HCT116 (cell line): ENCODE measurements around the gene ZIC5. TPM values are rescaled to one million over a fixed set of nuclear protein-coding genes. Genes with fewer than 3 reads are reported as not detected.

ENCODE experiments used
- ATAC-seq: fragments of 200-7000 bp; cut with Tn5 transposase; 2 replicates; pipeline ENCODE4 v1.9.1; 2020; ENCODE audit warnings: mild to moderate bottlenecking, moderate library complexity
- BruUV-seq: library from RNA; stranded (reverse); fragments of 400-500 nt; replicated peaks from 2 replicates; lab custom pipeline; 2021; lab: Mats Ljungman, UMichigan
- CTCF ChIA-PET: fragments of 300-600 bp; sonication (Branson Sonifier 250); formaldehyde crosslinking; loops from one replicate; lab custom pipeline; 2021; ENCODE audit warnings: antibody characterized with exemption; lab: Charles Lee
- POLR2A ChIA-PET: fragments of 300-600, 350-600 bp; sonication (Branson Sonifier 250); formaldehyde crosslinking; loops from one replicate; lab custom pipeline; 2021; ENCODE audit warnings: antibody characterized with exemption; lab: Charles Lee
- RAD21 ChIA-PET, 2 experiments: fragments of 300-600 bp; sonication (Branson Sonifier 250); formaldehyde crosslinking; loops; one replicate each; lab custom pipeline; 2023; ENCODE audit warnings: low total read pairs in 2 of 2; ENCODE audit not compliant: uncharacterized antibody in 2 of 2, unreplicated experiment in 2 of 2, low non-redundant PET in 1 of 2; lab: Charles Lee
- DNase-seq: peaks from one replicate; pipeline ENCODE4 v3.0.0-alpha.2; 2010; ENCODE audit warnings: low read depth, low spot score
- H2AFZ ChIP-seq: fragments of 200-600 bp; shearing (Covaris generic), sonication (generic); 2 replicates; pipeline ENCODE4 v1.6.1; 2017; ENCODE audit warnings: low read depth, mixed run types, mixed read lengths, antibody characterized with exemption, low read length; ENCODE audit not compliant: poor library complexity, severe bottlenecking
- H3K27ac ChIP-seq: 2 replicates; pipeline ENCODE4 v1.5.1; 2012; ENCODE audit warnings: low read depth, low read length
- H3K27me3 ChIP-seq: fragments of 200-600 bp; sonication (generic); 2 replicates; pipeline ENCODE4 v1.6.1; 2016; ENCODE audit warnings: mixed run types, low read length, mixed read lengths; ENCODE audit not compliant: insufficient read depth
- H3K36me3 ChIP-seq, 2 experiments: fragments of 200-500 bp in 1 of 2; fragments of 200-600 bp in 1 of 2; sonication (Bioruptor generic) in 1 of 2; sonication (generic) in 1 of 2; 2 replicates each; pipeline versions ENCODE4 v1.5.1 to v1.6.1; 2014 to 2016; ENCODE audit warnings: low read length in 2 of 2, inconsistent platforms in 1 of 2, mixed read lengths in 1 of 2, mixed run types in 1 of 2; ENCODE audit not compliant: insufficient read depth in 2 of 2, control insufficient read depth in 1 of 2
- H3K4me1 ChIP-seq, 2 experiments: fragments of 200-600 bp in 1 of 2; sonication (generic) in 1 of 2; 2 replicates each; pipeline versions ENCODE4 v1.5.1 to v1.6.1; 2012 to 2017; ENCODE audit warnings: low read length in 2 of 2, inconsistent platforms in 1 of 2, mild to moderate bottlenecking in 1 of 2, mixed read lengths in 1 of 2, mixed run types in 1 of 2, moderate library complexity in 1 of 2; ENCODE audit not compliant: insufficient read depth in 2 of 2, control insufficient read depth in 1 of 2
- H3K4me2 ChIP-seq: fragments of 200-600 bp; sonication (generic); 2 replicates; pipeline ENCODE4 v1.6.1; 2017; ENCODE audit warnings: mixed run types, low read length, mixed read lengths
- H3K4me3 ChIP-seq, 2 experiments: fragments of 200-600 bp in 1 of 2; sonication (generic) in 1 of 2; replicated peaks in 1 of 2; 2 replicates each; pipeline ENCODE4 v1.5.1; 2011 to 2016; ENCODE audit warnings: low read length in 2 of 2, control low read depth in 1 of 2, low read depth in 1 of 2, mild to moderate bottlenecking in 1 of 2, mixed read lengths in 1 of 2, mixed run types in 1 of 2
- H3K79me2 ChIP-seq: fragments of 200-600 bp; sonication (generic); 2 replicates; pipeline ENCODE4 v1.6.1; 2017; ENCODE audit warnings: mild to moderate bottlenecking, mixed run types, low read length, moderate library complexity, mixed read lengths; ENCODE audit not compliant: insufficient read depth
- H3K9ac ChIP-seq: fragments of 200-600 bp; sonication (generic); 2 replicates; pipeline ENCODE4 v1.6.1; 2016; ENCODE audit warnings: low read length, mixed read lengths
- H3K9me2 ChIP-seq: fragments of 200-600 bp; sonication (generic), shearing (Covaris generic); 2 replicates; pipeline ENCODE4 v1.6.1; 2017; ENCODE audit warnings: mixed run types, mild to moderate bottlenecking, moderate library complexity; ENCODE audit not compliant: insufficient read depth
- H3K9me3 ChIP-seq, 2 experiments: fragments of 200-500 bp in 1 of 2; fragments of 200-600 bp in 1 of 2; sonication (Bioruptor generic) in 1 of 2; sonication (generic) in 1 of 2; 2 replicates each; pipeline ENCODE4 v1.6.1; 2014 to 2017; ENCODE audit warnings: low read length in 2 of 2, mixed read lengths in 2 of 2, inconsistent platforms in 1 of 2, low read depth in 1 of 2, mild to moderate bottlenecking in 1 of 2, mixed run types in 1 of 2, moderate library complexity in 1 of 2; ENCODE audit not compliant: control insufficient read depth in 1 of 2, insufficient read depth in 1 of 2
- H4K20me1 ChIP-seq: fragments of 200-600 bp; sonication (generic), shearing (Covaris generic); 2 replicates; pipeline ENCODE4 v1.6.1; 2017; ENCODE audit warnings: mixed run types, mild to moderate bottlenecking, moderate library complexity; ENCODE audit not compliant: insufficient read depth
- ATF3 ChIP-seq: IDR thresholded peaks from 2 replicates; pipeline ENCODE4 v1.6.1; 2012
- CBX3 ChIP-seq: IDR thresholded peaks from 2 replicates; pipeline ENCODE4 v1.6.1; 2012; ENCODE audit warnings: low read depth
- CTCF ChIP-seq, 3 experiments: fragments of 200-600 bp in 1 of 3; sonication (generic) in 1 of 3; IDR thresholded peaks in 2 of 3; conservative IDR thresholded peaks in 1 of 3; 2 replicates each; pipeline ENCODE4 v1.5.1; 2012 to 2017; ENCODE audit warnings: low read depth in 2 of 3, low read length in 2 of 3, antibody characterized with exemption in 1 of 3, borderline replicate concordance in 1 of 3, control low read depth in 1 of 3, mild to moderate bottlenecking in 1 of 3, mixed read lengths in 1 of 3, mixed run types in 1 of 3, moderate library complexity in 1 of 3; ENCODE audit not compliant: insufficient read depth in 1 of 3
- ELF1 ChIP-seq: IDR thresholded peaks from 2 replicates; pipeline ENCODE4 v1.6.1; 2012; ENCODE audit warnings: low read depth, borderline replicate concordance
- FOSL1 ChIP-seq: IDR thresholded peaks from 2 replicates; pipeline ENCODE4 v1.6.1; 2012; ENCODE audit warnings: low read depth
- JUND ChIP-seq: IDR thresholded peaks from 2 replicates; pipeline ENCODE4 v1.6.1; 2012
- POLR2AphosphoS5 ChIP-seq: IDR thresholded peaks from 2 replicates; pipeline ENCODE4 v1.6.1; 2011; ENCODE audit warnings: mild to moderate bottlenecking, low read depth, low read length, moderate library complexity
- RAD21 ChIP-seq: IDR thresholded peaks from 2 replicates; pipeline ENCODE4 v1.6.1; 2012; ENCODE audit warnings: low read depth, mild to moderate bottlenecking
- REST ChIP-seq: IDR thresholded peaks from 2 replicates; pipeline ENCODE4 v1.6.1; 2012; ENCODE audit warnings: low read depth
- TCF7L2 ChIP-seq: IDR thresholded peaks from 2 replicates; pipeline ENCODE4 v1.7.0; 2011; ENCODE audit warnings: borderline replicate concordance, inconsistent platforms; ENCODE audit not compliant: insufficient read depth, insufficient read length; ENCODE audit errors: extremely low read depth
- ZNF274 ChIP-seq: fragments of 200-500 bp; sonication (Bioruptor generic); IDR thresholded peaks from 2 replicates; pipeline ENCODE4 v1.6.1; 2014; ENCODE audit warnings: mild to moderate bottlenecking, low read depth, low read length, inconsistent platforms
- intact Hi-C: fragments of 100-400 bp; cut with micrococcal nuclease; formaldehyde crosslinking; loops from 2 replicates; pipeline ENCODE4 v1.10.0; 2022
- total RNA-seq: library from RNA; stranded (reverse); gene quantifications from one replicate; pipeline ENCODE4 v1.2.1, GENCODE V29; 2021; ENCODE audit not compliant: unreplicated experiment

The ZIC5 gene
- total RNA-seq, 1 experiment from 2014 or later = 10.3 TPM

GRCh38 chr13:99998261-99998660 lies 26.7 kb upstream of the ZIC5 start:
- POLR2A ChIA-PET = no interaction called here
- no peak overlapping the region for H3K4me2 ChIP-seq
- H3K9ac ChIP-seq = no peak overlapping the region
- no peaks in the 10 kb centered on the region for H3K9me2 ChIP-seq
- no TSS peak for BruUV-seq
- no peak overlapping the region for H3K27ac ChIP-seq
- intact Hi-C loops = no loop called here
- no peak for ATAC-seq
- H3K27me3 ChIP-seq = peaks cover 34% of the 10 kb centered on the region
- H4K20me1 ChIP-seq = no peaks in the 10 kb centered on the region; the same call in 1 of the 2 replicates
- DNase-seq = no peak
- H3K79me2 ChIP-seq = no peaks in the 10 kb centered on the region
- no peaks in the 10 kb centered on the region for H3K9me3 ChIP-seq
- RAD21 ChIA-PET = no interaction called here
- H3K4me3 ChIP-seq = no peak overlapping the region
- TF ChIP-seq ATF3 (no peak), CTCF (IDR thresholded peaks at IDR 0.05 in 2 of 3, conservative IDR thresholded peaks at IDR 0.05 in 1 of 3; ENCODE audit: borderline replicate concordance in 1 of 3, insufficient read depth in 1 of 3, low read depth in 2 of 3, low read length in 2 of 3) (no peak), ZNF274 (no peak), JUND (no peak), FOSL1 (no peak), POLR2AphosphoS5 (no peak), CBX3 (no peak), RAD21 (no peak), ELF1 (no peak), REST (no peak), TCF7L2 (no peak)
- H3K36me3 ChIP-seq = no peaks in the 10 kb centered on the region
- H3K4me1 ChIP-seq = no peaks in the 10 kb centered on the region
- CTCF ChIA-PET = no interaction called here
- no peak overlapping the region for H2AFZ ChIP-seq
